T-cell (primary cell): ENCODE results near the gene LMOD3. TPM values are rescaled to one million over a fixed set of nuclear protein-coding genes. Genes with fewer than 3 reads are reported as not detected.

ENCODE experiments used
- ATAC-seq, 4 experiments: fragments of 200-7000 bp in 3 of 4; fragments of 150-1000 bp in 1 of 4; cut with Tn5 transposase; replicated peaks in 1 of 4; 1 replicate in 3 of 4; 2 replicates in 1 of 4; pipeline ENCODE4 v1.10.0; 2021; ENCODE audit warnings: moderate library complexity in 3 of 4, mild to moderate bottlenecking in 2 of 4, moderate number of reproducible peaks in 1 of 4
- CTCF ChIA-PET, 2 donors: fragments of 300-600 bp; sonication (Branson Sonifier 250); formaldehyde crosslinking; loops; one replicate each; lab custom pipeline; 2022; ENCODE audit warnings: antibody characterized with exemption in 2 of 2; lab: Charles Lee
- POLR2A ChIA-PET, 2 donors: fragments of 300-600 bp; sonication (Branson Sonifier 250); formaldehyde crosslinking; loops; one replicate each; lab custom pipeline; 2022; ENCODE audit warnings: antibody characterized with exemption in 2 of 2; lab: Charles Lee
- DNase-seq, 35 experiments: peaks; one replicate each; pipeline versions ENCODE4 v3.0.0 to v3.0.0-alpha.2; 2013 to 2023
- H3K27ac ChIP-seq: one replicate; pipeline ENCODE4 v1.5.1; 2013; ENCODE audit warnings: low read length
- H3K27me3 ChIP-seq, 2 experiments: replicated peaks in 1 of 2; 1 replicate in 1 of 2; 2 replicates in 1 of 2; pipeline versions ENCODE4 v1.6.1 to v1.7.0; 2013; ENCODE audit warnings: low read length in 1 of 2, mixed read lengths in 1 of 2; ENCODE audit not compliant: control insufficient read depth in 2 of 2, insufficient read depth in 2 of 2; ENCODE audit errors: extremely low read depth in 1 of 2
- H3K36me3 ChIP-seq, 2 donors: 1 replicate in 1 of 2; 2 replicates in 1 of 2; pipeline versions ENCODE4 v1.6.1 to v1.7.0; 2013; ENCODE audit warnings: low read length in 1 of 2; ENCODE audit not compliant: control insufficient read depth in 2 of 2, insufficient read depth in 1 of 2; ENCODE audit errors: extremely low read depth in 1 of 2
- H3K4me1 ChIP-seq, 2 experiments: 1 replicate in 1 of 2; 2 replicates in 1 of 2; pipeline versions ENCODE4 v1.6.1 to v1.7.0; 2013; ENCODE audit warnings: low read length in 2 of 2, mixed read lengths in 1 of 2; ENCODE audit not compliant: insufficient read depth in 2 of 2, control insufficient read depth in 1 of 2; ENCODE audit errors: extremely low read depth in 1 of 2
- H3K4me3 ChIP-seq, 2 donors: 1 replicate in 1 of 2; 2 replicates in 1 of 2; pipeline versions ENCODE4 v1.5.1 to v1.7.0; 2013; ENCODE audit warnings: mild to moderate bottlenecking in 2 of 2, low read length in 1 of 2, moderate library complexity in 1 of 2; ENCODE audit not compliant: control insufficient read depth in 1 of 2; ENCODE audit errors: extremely low read depth in 1 of 2
- H3K9me3 ChIP-seq: 2 replicates; pipeline ENCODE4 v1.7.0; 2013
- H3K27ac Mint-ChIP-seq, 2 donors: one replicate each; pipeline ENCODE4 v1.8.0; 2020 to 2021; ENCODE audit warnings: mild to moderate bottlenecking in 2 of 2, mixed read lengths in 2 of 2
- H3K27me3 Mint-ChIP-seq, 2 donors: one replicate each; pipeline ENCODE4 v1.8.0; 2021 to 2022; ENCODE audit warnings: mixed read lengths in 2 of 2
- H3K36me3 Mint-ChIP-seq: one replicate; pipeline ENCODE4 v1.8.0; 2021; ENCODE audit warnings: mixed read lengths
- H3K4me1 Mint-ChIP-seq, 3 donors: one replicate each; pipeline ENCODE4 v1.8.0; 2020 to 2022; ENCODE audit warnings: mixed read lengths in 3 of 3, mild to moderate bottlenecking in 1 of 3
- H3K4me3 Mint-ChIP-seq, 3 donors: one replicate each; pipeline ENCODE4 v1.8.0; 2020 to 2022; ENCODE audit warnings: mild to moderate bottlenecking in 3 of 3, mixed read lengths in 3 of 3, moderate library complexity in 3 of 3
- H3K9me3 Mint-ChIP-seq, 3 donors: one replicate each; pipeline ENCODE4 v1.8.0; 2020 to 2022; ENCODE audit warnings: mixed read lengths in 3 of 3
- WGBS: methylation state at CpG from one replicate; pipeline ENCODE4 v1.1.5; 2013; ENCODE audit warnings: missing lambda C conversion rate; ENCODE audit not compliant: insufficient coverage; 5-methylcytosine and 5-hydroxymethylcytosine counted together
- total RNA-seq, 35 experiments: library from RNA in 6 of 35; stranded (reverse) in 6 of 35; fragments of 120-200 nt in 1 of 35; gene quantifications; one replicate each; pipeline versions ENCODE4 v1.2.1 to v1.2.4 and lab custom pipeline; 2013 to 2026

The LMOD3 gene
- total RNA-seq, 5 donors from 2014 or later (not counting 1 experiment from before 2014, with no cell fraction given): not detected

DNA sequence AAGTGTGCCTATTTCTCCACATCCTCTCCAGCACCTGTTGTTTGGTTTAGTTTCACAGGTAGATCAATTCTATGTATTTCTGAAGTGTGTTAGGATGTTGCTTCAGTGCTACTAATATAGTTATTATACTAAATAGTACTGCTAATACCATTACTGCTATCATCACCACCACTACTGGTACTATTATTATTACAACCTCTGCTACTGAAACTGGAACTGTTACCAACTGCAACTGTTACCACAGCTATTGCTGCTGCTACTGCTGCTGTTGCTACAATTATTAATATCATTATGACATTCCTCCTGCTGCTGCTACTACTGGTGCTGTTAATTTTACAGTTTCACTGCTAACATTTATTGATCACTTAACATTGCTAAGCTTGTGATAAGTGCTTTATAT, 8.3 kb upstream of the LMOD3 start:
- Mint-ChIP-seq H3K27ac (no peak overlapping the region), H3K4me1 (no peaks in the 10 kb centered on the region), H3K36me3 (no peaks in the 10 kb centered on the region), H3K4me3 (no peak overlapping the region), H3K9me3 (peaks cover 0 to 3% (median 0%) of the 10 kb centered on the region in 3 donors), H3K27me3 (peaks cover 0 to 16% of the 10 kb centered on the region in 2 donors)
- ATAC-seq: no peak
- H3K4me1 ChIP-seq: no peaks in the 10 kb centered on the region
- H3K27me3 ChIP-seq: no peaks in the 10 kb centered on the region
- ChIA-PET POLR2A (no interaction called here), CTCF (interaction anchor here in 1 of 2 donors (0.7 kb wide), 2 partner anchors 93 to 725 kb away, joined by 3 to 4 read pairs; no protein-coding TSS in a partner anchor)
- no peak overlapping the region for H3K4me3 ChIP-seq
- DNase-seq: no peak
- no peaks in the 10 kb centered on the region for H3K9me3 ChIP-seq
- H3K27ac ChIP-seq: no peak overlapping the region
- no peaks in the 10 kb centered on the region for H3K36me3 ChIP-seq

GRCh38 chr3:69129531-69129930, 7.1 kb upstream of the LMOD3 start:
- ATAC-seq: no peak
- no peak overlapping the region for H3K27ac ChIP-seq
- CTCF ChIA-PET: no interaction called here

GRCh38 chr3:69128509-69128908, 6.1 kb upstream of the LMOD3 start:
- H3K4me1 ChIP-seq: no peaks in the 10 kb centered on the region
- H3K27me3 Mint-ChIP-seq: peaks cover 1 to 12% of the 10 kb centered on the region in 2 donors
- H3K4me3 Mint-ChIP-seq: no peak overlapping the region
- H3K9me3 Mint-ChIP-seq: peaks cover 0 to 3% (median 0%) of the 10 kb centered on the region in 3 donors
- POLR2A ChIA-PET: no interaction called here
- no peak overlapping the region for H3K27ac Mint-ChIP-seq
- H3K4me3 ChIP-seq: no peak overlapping the region
- DNase-seq (no peak), ATAC-seq (no peak)
- no peaks in the 10 kb centered on the region for H3K36me3 ChIP-seq
- H3K36me3 Mint-ChIP-seq: no peaks in the 10 kb centered on the region
- no peaks in the 10 kb centered on the region for H3K27me3 ChIP-seq
- CTCF ChIA-PET: interaction anchor here in 1 of 2 donors (0.6 to 0.7 kb wide), 3 partner anchors 8 to 207 kb away, joined by 3 to 7 read pairs (median 3); no protein-coding TSS in a partner anchor
- H3K4me1 Mint-ChIP-seq: no peaks in the 10 kb centered on the region
- no peaks in the 10 kb centered on the region for H3K9me3 ChIP-seq
- H3K27ac ChIP-seq: no peak overlapping the region

More at GRCh38 chr3:69129531-69129930, 7.1 kb upstream of the LMOD3 start:
- Mint-ChIP-seq H3K4me1 (no peaks in the 10 kb centered on the region), H3K27me3 (peaks cover 0 to 12% of the 10 kb centered on the region in 2 donors), H3K27ac (no peak overlapping the region), H3K9me3 (peaks cover 0 to 3% (median 0%) of the 10 kb centered on the region in 3 donors), H3K4me3 (no peak overlapping the region), H3K36me3 (no peaks in the 10 kb centered on the region)
- H3K27me3 ChIP-seq: no peaks in the 10 kb centered on the region
- H3K36me3 ChIP-seq: no peaks in the 10 kb centered on the region
- no peaks in the 10 kb centered on the region for H3K9me3 ChIP-seq
- POLR2A ChIA-PET: no interaction called here
- no peak overlapping the region for H3K4me3 ChIP-seq
- DNase-seq: no peak
- no peaks in the 10 kb centered on the region for H3K4me1 ChIP-seq
- no CpG with 5 or more reads among the region's 1 CpG for WGBS

DNA sequence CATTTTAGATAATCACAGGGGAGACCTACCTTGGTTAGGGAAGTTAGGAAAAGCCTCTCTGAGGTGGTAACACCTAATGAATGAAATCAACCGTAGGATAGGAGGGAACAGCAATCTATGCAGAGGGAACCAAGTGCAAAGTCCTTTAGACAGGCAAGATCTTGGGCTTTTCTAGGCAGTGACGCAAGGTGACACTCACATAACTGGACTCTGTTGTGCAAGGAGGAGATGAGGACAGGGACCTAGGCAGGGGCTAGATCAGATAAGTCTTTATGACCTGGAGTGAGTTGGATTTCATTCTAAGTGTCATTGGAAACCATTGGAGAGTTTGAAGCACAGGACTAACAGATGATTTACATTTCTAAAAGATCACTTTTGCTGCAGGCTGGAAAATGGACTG, 4.6 kb upstream of the LMOD3 start:
- H3K27ac ChIP-seq: no peak overlapping the region
- ATAC-seq (no peak), DNase-seq (no peak)
- Mint-ChIP-seq H3K27ac (no peak overlapping the region), H3K9me3 (no peaks in the 10 kb centered on the region), H3K36me3 (no peaks in the 10 kb centered on the region), H3K4me3 (no peak overlapping the region), H3K4me1 (no peaks in the 10 kb centered on the region), H3K27me3 (peaks cover 1 to 12% of the 10 kb centered on the region in 2 donors)
- POLR2A ChIA-PET: interaction anchor here in 1 of 2 donors (0.7 kb wide), 1 partner anchor 15 kb away, joined by 5 read pairs; no protein-coding TSS in a partner anchor
- no peaks in the 10 kb centered on the region for H3K36me3 ChIP-seq
- no peaks in the 10 kb centered on the region for H3K27me3 ChIP-seq
- H3K4me1 ChIP-seq: no peaks in the 10 kb centered on the region
- H3K9me3 ChIP-seq: no peaks in the 10 kb centered on the region
- no peak overlapping the region for H3K4me3 ChIP-seq
- CTCF ChIA-PET: interaction anchor here in 1 of 2 donors (0.7 kb wide), 1 partner anchor 76 kb away, joined by 3 read pairs; no protein-coding TSS in a partner anchor
- WGBS: 80% methylated on average over 1 of the region's 2 CpGs

DNA sequence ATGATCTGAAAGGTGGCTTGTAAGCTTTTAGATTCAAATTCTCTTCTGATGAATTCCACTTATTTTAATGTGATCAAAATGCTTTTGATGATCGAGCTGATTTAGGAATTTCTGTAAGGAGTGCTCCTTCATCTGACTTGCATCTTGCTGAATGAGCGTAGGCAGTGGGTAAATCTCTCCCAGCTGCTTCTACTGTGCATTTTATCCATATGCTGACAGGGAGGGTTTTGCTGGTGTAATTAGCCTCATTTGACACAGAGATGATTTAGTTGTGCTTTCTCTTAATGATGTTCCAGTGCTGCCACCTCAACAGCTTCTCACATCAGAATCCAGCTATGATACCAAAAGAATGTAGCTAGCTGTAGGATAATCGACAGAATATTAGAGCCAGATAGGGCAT, 3.8 kb upstream of the LMOD3 start:
- POLR2A ChIA-PET: no interaction called here
- no peaks in the 10 kb centered on the region for H3K9me3 ChIP-seq
- no peak overlapping the region for H3K4me3 Mint-ChIP-seq
- 83% methylated on average over 1 of the region's 3 CpGs for WGBS
- H3K27ac Mint-ChIP-seq: no peak overlapping the region
- no peak overlapping the region for H3K27ac ChIP-seq
- no peak overlapping the region for H3K4me3 ChIP-seq
- H3K27me3 ChIP-seq: no peaks in the 10 kb centered on the region
- H3K36me3 ChIP-seq: no peaks in the 10 kb centered on the region
- H3K4me1 Mint-ChIP-seq: no peaks in the 10 kb centered on the region
- DNase-seq: no peak
- no peak for ATAC-seq
- CTCF ChIA-PET: interaction anchor here in 1 of 2 donors (1.1 kb wide), 1 partner anchor 180 kb away, joined by 5 read pairs; no protein-coding TSS in a partner anchor
- no peaks in the 10 kb centered on the region for H3K36me3 Mint-ChIP-seq
- no peaks in the 10 kb centered on the region for H3K9me3 Mint-ChIP-seq
- no peaks in the 10 kb centered on the region for H3K4me1 ChIP-seq
- peaks cover 1 to 12% of the 10 kb centered on the region in 2 donors for H3K27me3 Mint-ChIP-seq

- peaks cover 1 to 9% of the 10 kb centered on the region in 2 donors for H3K27me3 Mint-ChIP-seq
- 81% methylated on average over 4 of the region's 8 CpGs for WGBS
- ChIA-PET POLR2A (interaction anchor here in 1 of 2 donors (0.5 kb wide), 1 partner anchor 81 kb away, joined by 3 read pairs; no protein-coding TSS in a partner anchor), CTCF (interaction anchor here (0.5 to 2.7 kb wide), 11 partner anchors 10 to 184 kb away, joined by 4 to 21 read pairs (median 6); partner anchors contain the start of gene TMF1 (in 1 of the 2))
- ATAC-seq (no peak), DNase-seq (no peak)
- no peak overlapping the region for H3K27ac Mint-ChIP-seq
- H3K27me3 ChIP-seq: peaks cover 0 to 4% of the 10 kb centered on the region in 2 experiments
- no peak overlapping the region for H3K27ac ChIP-seq
- no peak overlapping the region for H3K4me3 Mint-ChIP-seq
- H3K4me3 ChIP-seq: no peak overlapping the region
- peaks cover 0 to 5% (median 5%) of the 10 kb centered on the region in 3 donors for H3K4me1 Mint-ChIP-seq
- no peaks in the 10 kb centered on the region for H3K4me1 ChIP-seq
- no peaks in the 10 kb centered on the region for H3K9me3 Mint-ChIP-seq
- no peaks in the 10 kb centered on the region for H3K36me3 Mint-ChIP-seq
- H3K36me3 ChIP-seq: no peaks in the 10 kb centered on the region
- no peaks in the 10 kb centered on the region for H3K9me3 ChIP-seq
Measured at GRCh38 chr3:69121950-69122349, 445 bp downstream of the LMOD3 start.
